NB4 (cell line): ENCODE measurements around the gene UNK.

Source experiments
- CTCF ChIP-seq: IDR thresholded peaks from one replicate; pipeline ENCODE4 v1.5.1; 2012; ENCODE audit warnings: low read depth, low read length
- MAX ChIP-seq: IDR thresholded peaks from 2 replicates; pipeline ENCODE4 v1.6.1; 2011; ENCODE audit warnings: low read depth, low read length
- MYC ChIP-seq: IDR thresholded peaks from 2 replicates; pipeline ENCODE4 v1.6.1; 2011; ENCODE audit warnings: low read depth, low read length
- POLR2A ChIP-seq: IDR thresholded peaks from 2 replicates; pipeline ENCODE4 v1.6.1; 2011; ENCODE audit warnings: mild to moderate bottlenecking; ENCODE audit not compliant: insufficient read length; ENCODE audit errors: extremely low read depth

GRCh38 chr17:75831032-75831571, 46.5 kb downstream of the UNK start:
- TF ChIP-seq CTCF, result no peak
- no peak for TF ChIP-seq POLR2A
- TF ChIP-seq MAX, result no peak
- TF ChIP-seq MYC, result no peak
